MCF 10A (cell line): ENCODE data around the gene SLC12A3. TPM values are rescaled to one million over a fixed set of nuclear protein-coding genes. Genes with fewer than 3 reads are reported as not detected.
A peak's percentile ranks its signal among the peaks of the same experiment; 100 is the strongest.

Experiments used
- BruUV-seq: library from RNA; stranded (reverse); fragments of 400-500 nt; replicated peaks from 2 replicates; lab custom pipeline; 2021; lab: Mats Ljungman, UMichigan
- CTCF ChIA-PET: fragments of 300-600 bp; sonication (Branson Sonifier 250); formaldehyde crosslinking; extraction: SDS; loops from one replicate; lab custom pipeline; 2021; ENCODE audit warnings: antibody characterized with exemption, inconsistent platforms; lab: Yijun Ruan, JAX
- POLR2A ChIA-PET: fragments of 300-600, 350-650 bp; sonication (Branson Sonifier 250); formaldehyde crosslinking; extraction: SDS; loops from one replicate; lab custom pipeline; 2020; ENCODE audit warnings: antibody characterized with exemption, inconsistent platforms; lab: Yijun Ruan, JAX
- DNase-seq: peaks from one replicate; pipeline ENCODE4 v3.0.0-alpha.2; 2018; ENCODE audit not compliant: unreplicated experiment
- H3K27ac Mint-ChIP-seq: one replicate; pipeline ENCODE4 v1.8.0; 2022; ENCODE audit warnings: mild to moderate bottlenecking, low read depth, mixed read lengths; ENCODE audit not compliant: unreplicated experiment
- H3K27me3 Mint-ChIP-seq: one replicate; pipeline ENCODE4 v1.8.0; 2022; ENCODE audit warnings: mixed read lengths; ENCODE audit not compliant: insufficient read depth, unreplicated experiment
- H3K36me3 Mint-ChIP-seq: one replicate; pipeline ENCODE4 v1.8.0; 2022; ENCODE audit warnings: mild to moderate bottlenecking, moderate library complexity, mixed read lengths; ENCODE audit not compliant: insufficient read depth, unreplicated experiment
- H3K4me1 Mint-ChIP-seq: one replicate; pipeline ENCODE4 v1.8.0; 2022; ENCODE audit warnings: mixed read lengths; ENCODE audit not compliant: insufficient read depth, unreplicated experiment
- H3K4me3 Mint-ChIP-seq: one replicate; pipeline ENCODE4 v1.8.0; 2022; ENCODE audit warnings: mild to moderate bottlenecking, moderate library complexity, mixed read lengths; ENCODE audit not compliant: unreplicated experiment
- H3K9me3 Mint-ChIP-seq: one replicate; pipeline ENCODE4 v1.8.0; 2022; ENCODE audit warnings: mixed read lengths; ENCODE audit not compliant: unreplicated experiment
- CTCF ChIP-seq: fragments of 200-600 bp; IDR thresholded peaks from one replicate; pipeline ENCODE4 v1.8.0; 2022; ENCODE audit warnings: antibody characterized with exemption, mild to moderate bottlenecking; ENCODE audit not compliant: unreplicated experiment
- intact Hi-C: fragments of 100-400 bp; cut with micrococcal nuclease; formaldehyde crosslinking; loops from 2 replicates; pipeline ENCODE4 v1.14.1; 2022
- total RNA-seq: library from RNA; stranded (reverse); gene quantifications from 2 replicates; pipeline ENCODE4 v1.2.3, GENCODE V29; 2022

Gene SLC12A3
- total RNA-seq, 1 experiment from 2014 or later = not detected

DNA sequence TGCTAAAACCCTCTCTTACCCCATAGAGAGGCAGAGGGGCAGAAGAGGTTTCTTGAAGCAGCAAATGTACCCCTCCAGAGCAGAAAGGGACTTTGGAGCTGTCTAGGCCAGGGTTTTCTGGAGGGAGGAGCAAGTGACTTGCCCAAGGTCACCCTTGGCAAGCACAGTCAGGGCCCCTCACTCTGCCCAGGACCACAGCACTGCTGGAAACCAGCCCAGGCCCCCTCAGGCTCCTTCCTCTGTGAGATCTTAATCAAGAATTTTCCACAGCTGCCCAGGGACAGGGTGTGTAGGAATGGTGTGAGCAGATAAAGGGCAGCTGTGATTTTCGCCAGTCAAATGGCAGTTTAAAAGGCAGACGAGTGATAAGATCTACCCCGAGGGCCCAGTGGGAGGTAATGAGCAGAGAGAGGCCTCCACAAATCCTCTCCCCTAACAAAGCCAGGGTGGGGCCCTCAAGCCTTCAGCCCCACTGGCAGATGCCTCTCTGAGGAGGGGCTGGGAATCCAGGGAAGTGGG, 3.9 kb upstream of the SLC12A3 start:
- no peaks in the 10 kb centered on the region for H3K27me3 Mint-ChIP-seq
- no peaks in the 10 kb centered on the region for H3K36me3 Mint-ChIP-seq
- intact Hi-C loops = no loop called here
- H3K4me1 Mint-ChIP-seq = peaks cover 6% of the 10 kb centered on the region
- no peak for TF ChIP-seq CTCF
- H3K27ac Mint-ChIP-seq = peak overlapping the region; percentile 91
- no peaks in the 10 kb centered on the region for H3K9me3 Mint-ChIP-seq
- DNase-seq = no peak
- ChIA-PET CTCF (interaction anchor here (0.7 to 1.0 kb wide), 2 partner anchors 68 to 368 kb away, joined by 3 read pairs; no protein-coding TSS in a partner anchor), POLR2A (interaction anchor here (0.7 to 1.6 kb wide), 2 partner anchors 13 to 405 kb away, joined by 3 to 4 read pairs; no protein-coding TSS in a partner anchor)
- no TSS peak for BruUV-seq
- H3K4me3 Mint-ChIP-seq = no peak overlapping the region

- no TSS peak for BruUV-seq
- Mint-ChIP-seq H3K36me3 (no peaks in the 10 kb centered on the region), H3K27ac (peak overlapping the region; percentile 91), H3K9me3 (no peaks in the 10 kb centered on the region), H3K4me1 (peaks cover 6% of the 10 kb centered on the region), H3K4me3 (no peak overlapping the region), H3K27me3 (no peaks in the 10 kb centered on the region)
- ChIA-PET POLR2A (interaction anchor here (0.7 to 1.6 kb wide), 2 partner anchors 13 to 405 kb away, joined by 3 to 4 read pairs; no protein-coding TSS in a partner anchor), CTCF (interaction anchor here (1.0 kb wide), 1 partner anchor 69 kb away, joined by 3 read pairs; no protein-coding TSS in a partner anchor)
- intact Hi-C loops = no loop called here
- DNase-seq = no peak
- TF ChIP-seq CTCF = no peak
These were observed 3.3 kb upstream of the SLC12A3 start for GRCh38 chr16:56861756-56862155.

- ChIA-PET CTCF (interaction anchor here (0.6 to 0.7 kb wide), 3 partner anchors 24 to 114 kb away, joined by 3 read pairs; no protein-coding TSS in a partner anchor), POLR2A (interaction anchor here (1.5 kb wide), 1 partner anchor 68 kb away, joined by 4 read pairs; no protein-coding TSS in a partner anchor)
- Mint-ChIP-seq H3K27me3 (no peaks in the 10 kb centered on the region), H3K36me3 (no peaks in the 10 kb centered on the region), H3K4me1 (peaks cover 6% of the 10 kb centered on the region), H3K9me3 (no peaks in the 10 kb centered on the region), H3K27ac (no peak overlapping the region), H3K4me3 (no peak overlapping the region)
- no peak for DNase-seq
- TF ChIP-seq CTCF = no peak
- intact Hi-C loops = no loop called here
- BruUV-seq = no TSS peak
These were observed 2.2 kb upstream of the SLC12A3 start for GRCh38 chr16:56862776-56863175.

- intact Hi-C loops = loop anchor here (5.0 kb wide), 2 partner anchors 67 to 217 kb away; partner anchors contain the start of gene HERPUD1
- no peak for TF ChIP-seq CTCF
- Mint-ChIP-seq H3K4me3 (no peak overlapping the region), H3K9me3 (no peaks in the 10 kb centered on the region), H3K27ac (no peak overlapping the region), H3K36me3 (no peaks in the 10 kb centered on the region), H3K27me3 (no peaks in the 10 kb centered on the region), H3K4me1 (peaks cover 6% of the 10 kb centered on the region)
- no peak for DNase-seq
- CTCF ChIA-PET = interaction anchor here (0.6 to 2.1 kb wide), 8 partner anchors 10 to 589 kb away, joined by 3 to 11 read pairs (median 4); no protein-coding TSS in a partner anchor
- POLR2A ChIA-PET = interaction anchor here (1.7 kb wide), 1 partner anchor 68 kb away, joined by 4 read pairs; no protein-coding TSS in a partner anchor
- BruUV-seq = no TSS peak
These were observed 521 bp downstream of the SLC12A3 start for GRCh38 chr16:56865394-56866062.
